Stimulated activated CD8-positive, alpha-beta memory T cell treated with anti-CD3 and anti-CD28 coated beads, Interleukin-12 subunit alpha, Interleukin-12 subunit beta, amount 100 ng/mL, for 1 hour (primary cell): ENCODE data around the gene SLC7A1.

Experiments used
- DNase-seq: peaks from one replicate; pipeline ENCODE4 v3.0.0-alpha.2; 2020; ENCODE audit warnings: low read depth

The SLC7A1 gene

DNA sequence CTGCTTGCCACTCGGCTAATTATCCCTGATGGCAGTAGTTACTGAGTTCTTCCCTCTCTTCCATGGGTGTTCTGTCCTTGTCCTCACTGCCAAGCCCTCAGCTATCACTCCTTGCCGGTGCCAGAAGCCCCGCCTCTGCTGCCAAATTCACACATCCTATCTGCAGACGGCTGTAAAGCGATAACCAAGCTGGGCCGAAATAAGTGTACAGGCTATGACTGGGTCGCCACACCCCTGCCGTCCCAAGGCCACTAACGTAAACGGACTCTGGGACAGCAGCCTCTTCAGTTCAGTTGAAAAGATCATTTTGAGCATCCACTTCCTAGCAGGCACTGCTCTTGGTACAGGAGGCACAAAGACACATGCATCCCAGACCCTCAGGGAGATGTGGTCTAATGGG lies 13.3 kb downstream of the SLC7A1 start:
- no peak for DNase-seq

DNA sequence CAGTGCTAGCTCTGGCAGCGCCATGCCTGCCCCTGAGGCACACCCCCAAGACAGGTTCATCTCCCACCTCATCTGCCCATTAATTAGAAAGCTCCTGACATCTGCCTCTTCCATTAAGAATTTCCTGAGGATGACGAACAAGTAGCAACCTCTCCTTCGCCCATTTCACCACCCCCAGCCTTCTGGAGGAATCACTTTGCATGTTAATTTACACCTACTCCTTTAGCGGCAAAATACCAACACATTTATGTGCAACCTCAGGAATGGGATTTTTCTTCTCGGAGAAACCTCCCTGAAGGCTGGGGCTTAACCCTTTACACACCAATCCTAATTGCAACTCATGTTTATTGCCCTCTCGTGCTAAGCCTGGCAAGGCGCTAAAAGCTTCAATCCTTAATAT lies 13.8 kb downstream of the SLC7A1 start:
- DNase-seq, result no peak

GRCh38 chr13:29579094-29579493 lies 16.4 kb downstream of the SLC7A1 start:
- DNase-seq, result no peak

DNA sequence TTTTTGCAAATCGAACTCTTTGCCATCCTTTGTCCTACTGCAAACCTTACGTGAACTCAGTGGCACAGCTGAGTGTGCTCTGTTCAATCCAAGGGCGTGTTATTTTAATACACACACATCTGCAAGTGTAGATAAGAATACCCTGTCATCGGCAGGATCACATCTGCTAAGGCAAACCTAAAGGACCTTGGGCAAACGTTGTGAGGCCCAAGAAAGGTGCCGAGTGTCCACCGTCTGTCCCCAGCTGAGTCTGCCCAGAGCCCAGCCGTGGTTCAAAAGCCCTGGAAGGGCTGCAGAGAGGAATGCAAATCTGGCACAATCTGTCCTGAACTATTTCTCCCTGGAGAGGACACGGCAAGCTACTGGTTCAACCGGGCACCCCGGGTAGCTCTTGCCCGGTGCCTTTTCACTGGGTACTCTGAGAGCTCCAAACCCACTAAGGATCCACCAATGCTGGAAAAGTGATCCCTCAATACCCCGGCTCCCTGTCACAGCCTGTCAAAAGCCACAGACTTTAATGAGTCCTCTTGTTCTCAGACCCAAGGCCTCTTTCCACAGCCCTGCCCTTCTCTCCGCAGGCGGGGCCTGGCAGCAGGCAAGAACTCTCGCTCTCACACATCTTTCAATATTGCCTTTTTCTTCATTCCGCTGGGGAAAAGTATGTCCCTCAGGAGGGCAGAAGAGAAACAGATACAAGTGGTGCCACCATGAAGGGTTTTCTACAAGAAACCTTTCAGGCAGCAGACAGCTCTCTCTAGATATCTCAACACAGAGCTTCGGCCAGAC lies 17.0 kb downstream of the SLC7A1 start:
- DNase-seq, result no peak

- no peak for DNase-seq
These were observed 18.1 kb downstream of the SLC7A1 start for GRCh38 chr13:29577136-29578051.

DNA sequence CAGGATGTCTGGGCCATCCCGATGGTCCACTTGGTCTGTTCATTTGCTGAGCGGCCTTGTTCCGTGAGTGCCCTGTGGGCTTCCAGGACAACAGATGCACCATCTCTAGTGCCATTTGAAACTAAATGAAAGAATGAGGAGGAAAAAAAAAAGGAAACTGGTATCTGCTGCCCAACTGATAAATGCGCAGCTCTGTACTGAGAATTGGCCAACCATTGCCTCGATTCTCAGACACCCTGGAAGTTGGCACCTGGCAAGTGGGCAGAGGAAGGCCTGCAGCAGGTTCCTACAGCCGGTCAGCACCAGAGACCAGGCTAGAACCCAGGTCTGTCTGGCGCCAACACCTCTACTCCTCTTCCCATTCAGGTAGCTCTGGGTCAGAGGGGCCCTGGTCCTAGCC lies 18.9 kb downstream of the SLC7A1 start:
- no peak for DNase-seq

GRCh38 chr13:29575098-29575497 lies 20.4 kb downstream of the SLC7A1 start:
- no peak for DNase-seq

DNA sequence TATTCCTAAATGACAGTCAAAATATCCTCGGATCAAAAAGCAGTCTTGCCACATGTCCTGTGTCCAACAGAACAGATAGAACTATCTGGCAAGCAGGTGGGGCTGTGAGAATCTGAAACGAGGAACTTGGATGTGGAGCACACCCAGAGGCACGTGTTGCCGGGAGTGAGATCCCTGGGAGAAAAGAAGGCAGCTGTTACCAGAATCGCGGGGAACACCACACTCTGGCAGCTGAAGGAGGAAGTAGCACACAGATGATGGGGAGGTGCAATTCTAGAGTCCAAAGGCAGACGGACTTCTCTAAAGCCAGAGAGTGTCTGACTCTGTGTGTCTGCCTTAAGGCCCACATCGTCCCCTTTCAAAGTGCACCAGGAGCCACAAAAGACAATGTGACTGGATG lies 22.3 kb downstream of the SLC7A1 start:
- DNase-seq, result no peak

DNA sequence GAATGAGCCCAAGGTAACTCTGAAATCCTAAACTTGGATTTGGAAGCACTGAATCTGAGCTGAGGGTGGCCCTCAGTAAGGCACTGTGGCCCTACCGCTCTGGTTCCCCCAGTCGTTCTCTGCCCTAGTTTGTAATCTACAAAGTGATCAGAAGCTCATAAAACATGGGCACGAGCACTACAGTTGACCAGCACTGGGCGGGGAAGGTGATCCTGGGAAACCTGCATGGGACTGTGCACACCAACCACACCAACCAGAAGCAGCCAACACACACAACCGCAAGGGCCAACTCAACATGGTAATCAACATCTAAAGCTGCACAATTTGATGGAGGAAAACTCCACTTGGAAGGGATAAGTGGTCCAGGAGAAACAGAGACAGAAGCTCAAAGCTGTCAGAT lies 22.9 kb downstream of the SLC7A1 start:
- DNase-seq, result no peak

DNA sequence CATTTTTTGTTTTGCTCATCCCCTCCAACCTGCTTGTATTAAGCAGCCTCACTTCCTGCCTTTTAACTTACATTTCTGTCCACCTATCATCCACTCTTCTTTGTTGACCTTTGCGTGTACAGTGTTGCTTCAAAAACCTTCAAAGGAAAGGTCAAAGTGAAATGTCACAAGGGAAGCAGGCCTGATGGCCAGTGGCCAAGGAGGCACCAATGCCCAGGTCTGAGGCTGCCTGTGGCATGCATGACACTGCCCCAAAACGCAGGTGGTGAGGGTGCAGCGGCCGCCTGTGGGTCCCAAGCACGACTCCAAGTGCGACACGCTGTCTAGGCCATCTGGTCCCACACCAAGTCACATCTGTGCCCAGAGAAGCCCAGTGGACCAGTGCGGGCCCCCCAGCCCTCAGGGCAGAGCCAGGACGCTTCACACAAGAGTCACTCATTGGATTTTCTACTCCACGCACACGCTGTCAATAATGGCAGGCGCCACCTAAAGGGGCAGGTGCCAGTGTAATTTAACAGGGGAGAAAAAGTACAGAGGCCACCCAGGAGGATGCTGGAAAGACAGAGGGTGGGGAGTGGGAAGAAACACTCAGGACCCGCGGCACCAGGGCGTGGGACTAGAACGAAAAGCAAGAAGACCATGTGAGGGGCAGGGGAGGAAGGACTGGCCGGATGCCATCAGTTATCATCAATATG lies 23.5 kb downstream of the SLC7A1 start:
- no peak for DNase-seq

DNA sequence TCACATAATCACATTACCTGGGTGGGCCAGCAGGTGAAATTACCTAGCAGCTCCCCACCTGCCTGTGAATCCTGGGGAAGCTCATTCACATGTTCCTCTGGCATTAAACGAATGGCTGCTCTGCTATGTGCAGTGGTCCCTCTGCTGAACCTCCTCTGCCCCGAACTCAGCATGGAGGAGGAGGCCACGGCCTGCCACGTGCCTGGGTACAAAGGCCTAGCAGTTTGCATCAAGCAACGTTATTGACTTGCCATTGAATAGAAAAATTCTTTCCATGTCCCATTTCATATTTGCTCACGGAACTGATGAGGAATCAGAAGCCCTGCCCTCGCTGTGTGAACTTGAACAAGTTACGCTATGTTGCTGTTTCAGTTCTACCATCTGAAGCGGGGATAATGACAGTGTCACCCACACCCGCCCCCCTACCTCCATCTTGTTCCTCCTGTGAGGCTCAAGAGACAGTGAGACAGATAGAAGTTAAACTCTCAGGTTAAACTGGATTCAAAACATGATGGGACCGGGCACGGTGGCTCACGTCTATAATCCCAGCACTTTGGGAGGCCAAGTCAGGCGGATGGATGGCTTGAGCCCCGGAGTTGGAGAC lies 25.3 kb downstream of the SLC7A1 start:
- no peak for DNase-seq

GRCh38 chr13:29569253-29570050 lies 26.0 kb downstream of the SLC7A1 start:
- no peak for DNase-seq

DNA sequence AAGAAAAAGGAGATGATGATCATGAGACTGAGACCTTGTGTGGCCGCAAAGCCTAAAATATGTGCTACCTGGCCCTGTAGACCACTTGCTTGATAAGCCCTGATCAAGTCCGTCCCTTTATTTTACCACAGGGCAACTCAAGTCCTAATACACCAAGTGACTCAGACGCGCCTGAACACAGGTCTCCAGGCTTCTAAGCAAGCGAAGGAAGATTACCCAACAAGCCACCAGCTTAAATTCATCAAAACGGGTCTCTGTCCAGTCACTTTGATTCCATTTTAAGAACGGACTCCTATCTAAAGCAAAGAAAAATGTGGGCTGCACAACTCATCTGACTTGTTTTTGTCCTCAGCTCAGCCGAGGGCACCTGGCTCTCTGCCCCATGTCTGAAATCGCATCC lies 26.8 kb downstream of the SLC7A1 start:
- DNase-seq, result no peak

DNA sequence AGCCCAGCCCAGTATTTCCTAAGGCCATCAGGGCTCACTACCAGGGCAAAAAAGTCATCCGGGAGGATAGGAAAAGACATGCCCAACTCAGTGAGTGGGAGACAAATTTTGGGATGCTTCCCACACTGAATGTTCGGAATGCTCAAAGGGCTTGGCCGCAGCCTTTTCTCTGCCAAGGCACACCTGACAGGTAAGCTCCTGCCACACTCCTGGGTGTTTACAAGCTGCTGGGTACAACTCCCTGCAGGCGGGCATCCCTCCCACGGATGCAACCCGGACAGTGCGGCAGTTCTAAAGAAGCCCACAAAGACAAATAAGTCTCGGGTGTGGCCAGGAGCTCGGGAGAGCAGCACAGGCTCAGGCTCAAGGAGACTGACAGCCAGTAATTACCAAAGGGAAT lies 28.1 kb downstream of the SLC7A1 start:
- DNase-seq, result no peak

GRCh38 chr13:29566206-29566605 lies 29.3 kb downstream of the SLC7A1 start:
- no peak for DNase-seq

GRCh38 chr13:29564818-29565217 lies 30.7 kb downstream of the SLC7A1 start:
- no peak for DNase-seq

DNA sequence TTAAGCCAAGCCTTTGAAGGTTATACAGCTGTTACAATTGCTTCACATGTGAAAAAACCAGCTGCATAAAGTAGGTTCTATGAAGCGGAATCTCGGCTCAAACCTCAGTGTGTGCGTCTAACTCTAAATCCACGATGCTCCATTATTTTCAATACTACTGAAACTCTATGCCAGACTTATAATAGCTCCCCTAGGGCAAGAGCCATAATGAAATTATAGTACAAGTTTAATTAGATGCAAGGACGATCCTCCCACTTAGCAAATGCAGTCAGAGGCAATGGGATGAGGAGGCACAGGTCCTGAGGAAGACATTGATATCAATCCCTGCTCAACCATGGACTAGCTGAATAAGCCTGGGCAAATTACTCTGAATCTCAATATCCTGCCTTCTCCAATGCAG lies 31.1 kb downstream of the SLC7A1 start:
- DNase-seq, result no peak

- DNase-seq, result no peak
These were observed 31.5 kb downstream of the SLC7A1 start for GRCh38 chr13:29563941-29564340.

DNA sequence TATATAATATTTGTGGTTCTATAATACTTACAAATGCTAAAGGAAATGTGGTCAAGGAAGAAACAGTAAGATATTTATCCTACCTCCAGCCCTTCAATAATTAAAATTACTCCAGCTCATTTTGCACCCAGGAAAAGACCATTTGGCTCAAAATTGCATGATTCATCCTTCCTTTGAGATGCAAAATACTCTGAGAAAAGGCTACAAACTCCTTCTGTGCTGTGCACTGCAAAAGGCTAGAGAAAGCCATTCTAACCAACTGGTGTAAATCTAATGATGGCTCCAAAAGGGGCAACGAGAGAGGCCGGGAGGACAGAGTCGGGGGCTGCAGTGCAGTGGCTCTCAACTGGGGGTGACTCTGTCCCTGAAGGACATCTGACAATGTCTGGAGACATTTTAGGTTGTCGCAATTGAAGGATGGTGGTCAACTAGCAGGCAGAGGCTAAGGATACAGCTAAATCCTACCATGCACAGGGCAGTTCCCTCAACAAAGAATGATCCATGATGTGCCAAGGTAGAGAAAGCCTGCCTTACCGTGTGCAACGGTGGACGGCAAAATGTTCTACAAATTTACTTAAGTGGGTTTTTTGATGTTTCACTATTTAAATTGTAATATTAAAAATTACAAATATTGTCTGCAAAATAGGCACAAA lies 32.6 kb downstream of the SLC7A1 start:
- DNase-seq, result no peak

DNA sequence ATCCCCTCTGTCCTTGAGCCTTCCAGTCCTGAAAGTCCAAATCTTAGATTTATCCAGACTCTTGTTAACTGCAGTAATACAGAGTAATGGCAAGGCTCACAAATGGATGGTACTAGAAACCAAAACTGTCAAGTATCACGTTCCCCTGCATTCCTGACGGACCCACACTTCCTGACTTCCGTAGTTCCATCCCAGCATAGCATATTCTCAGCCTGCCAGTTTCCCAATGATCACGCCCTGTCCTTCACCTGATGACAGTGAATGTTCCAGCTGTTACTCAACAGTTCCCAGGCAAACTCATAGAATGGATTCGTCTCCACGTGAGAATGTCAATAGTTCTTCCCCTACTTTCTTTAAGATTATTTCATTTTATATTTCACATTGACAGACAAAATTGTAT lies 33.6 kb downstream of the SLC7A1 start:
- DNase-seq, result no peak

DNA sequence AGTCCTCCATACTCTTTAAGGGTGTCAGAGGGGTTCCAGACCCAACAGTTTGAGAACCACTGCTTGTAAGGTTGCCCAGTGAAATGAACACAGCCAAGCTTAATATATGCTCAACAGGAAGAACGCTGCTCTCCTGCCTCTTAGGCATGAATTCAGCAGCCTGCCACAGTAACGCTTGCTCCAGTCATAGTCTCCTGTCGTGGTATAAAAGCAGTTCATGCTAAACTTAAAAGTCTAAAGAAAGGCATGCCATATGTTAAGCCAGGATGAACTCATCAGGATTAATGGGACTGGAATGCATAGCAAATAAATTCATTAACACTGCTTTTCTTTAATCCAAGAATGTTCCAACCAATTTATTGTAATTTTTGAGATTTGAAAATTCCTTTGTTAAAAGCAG lies 38.7 kb downstream of the SLC7A1 start:
- DNase-seq, result no peak
